Kidney (tissue), 14 donors: ENCODE measurements around the gene RCAN2. TPM values are rescaled to one million over a fixed set of nuclear protein-coding genes. Genes with fewer than 3 reads are reported as not detected.

Experiments used
- DNase-seq, 5 donors: peaks; one replicate each; pipeline ENCODE4 v3.0.0-alpha.2; 2013 to 2020
- FAIRE-seq: peaks from 2 replicates; lab custom pipeline; 2012; peaks lifted over from hg19 to GRCh38; lab: Jason Lieb, UNC
- H3K27ac ChIP-seq, 2 donors: one replicate each; pipeline ENCODE4 v1.7.0; 2013; ENCODE audit warnings: low read depth in 2 of 2, low read length in 2 of 2, inconsistent platforms in 1 of 2
- H3K27me3 ChIP-seq: one replicate; pipeline ENCODE4 v1.7.1; 2013; ENCODE audit warnings: low read length, inconsistent platforms; ENCODE audit not compliant: control insufficient read depth, insufficient read depth
- H3K36me3 ChIP-seq, 3 donors: one replicate each; pipeline versions ENCODE4 v1.7.0 to v1.7.1; 2013; ENCODE audit warnings: low read length in 3 of 3, control low read depth in 1 of 3, inconsistent platforms in 1 of 3; ENCODE audit not compliant: insufficient read depth in 3 of 3, control insufficient read depth in 2 of 3
- H3K4me1 ChIP-seq, 3 donors: one replicate each; pipeline versions ENCODE4 v1.7.0 to v1.7.1; 2013; ENCODE audit warnings: low read length in 3 of 3, inconsistent platforms in 1 of 3, low read depth in 1 of 3; ENCODE audit not compliant: control insufficient read depth in 2 of 3, insufficient read depth in 2 of 3
- H3K4me3 ChIP-seq, 3 donors: one replicate each; pipeline versions ENCODE4 v1.7.0 to v1.8.1; 2013; ENCODE audit warnings: low read length in 3 of 3, control low read depth in 1 of 3, inconsistent platforms in 1 of 3
- H3K9ac ChIP-seq, 3 donors: one replicate each; pipeline versions ENCODE4 v1.7.0 to v1.7.1; 2013; ENCODE audit warnings: low read length in 3 of 3, control low read depth in 1 of 3, inconsistent platforms in 1 of 3
- H3K9me3 ChIP-seq, 3 donors: one replicate each; pipeline versions ENCODE4 v1.7.0 to v1.7.1; 2013; ENCODE audit warnings: low read length in 3 of 3, control low read depth in 1 of 3, inconsistent platforms in 1 of 3; ENCODE audit not compliant: control insufficient read depth in 2 of 3, insufficient read depth in 1 of 3
- CTCF ChIP-seq: IDR thresholded peaks from 3 replicates; pipeline ENCODE4 v1.5.1; 2012; ENCODE audit warnings: mild to moderate bottlenecking, moderate library complexity, borderline replicate concordance; ENCODE audit not compliant: insufficient read depth; ENCODE audit errors: extremely low read depth
- intact Hi-C: fragments of 100-400 bp; cut with DNase I; formaldehyde crosslinking; loops from one replicate; pipeline ENCODE4 v1.11.1; 2022
- polyA plus RNA-seq: library from polyadenylated mRNA; stranded (reverse); fragments of 350-450 nt; fragmentation: Illumina TruSeq; extraction: RNeasy Lipid Tissue Mini Kit (QIAGEN cat#74804); gene quantifications from one replicate; pipeline ENCODE4 v1.2.3, GENCODE V29; 2014; ENCODE audit warnings: low read depth, low replicate concordance; ENCODE audit not compliant: insufficient read depth
- total RNA-seq: library from RNA; stranded (reverse); fragmentation: NEBNext Ultra II Directional; extraction: Animal tissue kit (Norgen Biotek cat#: 25700); gene quantifications from one replicate; pipeline ENCODE4 v1.2.1, GENCODE V29; 2021
- donor health status: control.
- donor health status: control.
- donor health status: control.
- donor health status: control.
- donor health status: control.
- donor health status: DM: yes; HTN: yes; CAD: no.
- donor health status: Normal renal cell carcinoma (clear cell type).

Gene RCAN2
- total and polyA plus RNA-seq, 2 donors from 2014 or later: 25.7 to 37.4 TPM

DNA sequence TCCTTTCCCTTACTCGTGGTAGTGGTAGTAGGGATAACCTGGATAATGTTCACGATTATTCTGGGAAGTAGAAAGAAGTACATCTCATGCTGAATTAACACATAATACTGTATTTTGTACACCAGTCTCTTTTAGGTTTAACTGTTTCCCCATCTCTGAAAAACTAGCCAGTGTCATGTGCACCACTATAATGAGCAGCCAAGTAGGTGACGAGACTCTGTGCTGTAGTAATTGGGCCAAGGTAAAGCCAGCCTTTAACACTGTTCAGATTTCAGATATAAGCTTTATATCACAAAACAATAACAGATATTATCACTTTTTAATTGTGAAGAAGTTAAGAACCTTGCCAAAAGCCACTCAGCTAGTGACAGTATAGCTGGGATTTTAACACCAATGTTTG, 219.5 kb downstream of the RCAN2 start:
- H3K9ac ChIP-seq: no peak overlapping the region
- TF ChIP-seq CTCF: no peak
- no peak overlapping the region for H3K27ac ChIP-seq
- H3K4me3 ChIP-seq: no peak overlapping the region
- H3K36me3 ChIP-seq: no peaks in the 10 kb centered on the region
- H3K27me3 ChIP-seq: no peaks in the 10 kb centered on the region
- H3K9me3 ChIP-seq: no peaks in the 10 kb centered on the region
- no peak for DNase-seq
- H3K4me1 ChIP-seq: peaks cover 0 to 4% (median 0%) of the 10 kb centered on the region in 3 donors
- no peak for FAIRE-seq
- intact Hi-C loops: no loop called here

GRCh38 chr6:46271107-46271506, 220.1 kb downstream of the RCAN2 start:
- H3K27me3 ChIP-seq: no peaks in the 10 kb centered on the region
- no peaks in the 10 kb centered on the region for H3K36me3 ChIP-seq
- FAIRE-seq: no peak
- no peak for TF ChIP-seq CTCF
- no peak overlapping the region for H3K27ac ChIP-seq
- no peak overlapping the region for H3K9ac ChIP-seq
- H3K4me3 ChIP-seq: no peak overlapping the region
- peaks cover 0 to 4% (median 0%) of the 10 kb centered on the region in 3 donors for H3K4me1 ChIP-seq
- intact Hi-C loops: no loop called here
- H3K9me3 ChIP-seq: no peaks in the 10 kb centered on the region
- DNase-seq: no peak

- H3K27ac ChIP-seq: no peak overlapping the region
- TF ChIP-seq CTCF: no peak
- DNase-seq (no peak), FAIRE-seq (no peak)
- no peaks in the 10 kb centered on the region for H3K36me3 ChIP-seq
- no peak overlapping the region for H3K9ac ChIP-seq
- intact Hi-C loops: no loop called here
- no peaks in the 10 kb centered on the region for H3K27me3 ChIP-seq
- H3K4me3 ChIP-seq: no peak overlapping the region
- peaks cover 0 to 4% (median 0%) of the 10 kb centered on the region in 3 donors for H3K4me1 ChIP-seq
- H3K9me3 ChIP-seq: no peaks in the 10 kb centered on the region
Measured at GRCh38 chr6:46270336-46270735, 220.9 kb downstream of the RCAN2 start.
